HG02852 (cell line): ENCODE results near the gene CCL8.

Source experiments
- ATAC-seq: cut with Tn5 transposase; IDR thresholded peaks from one replicate; pipeline ENCODE4 v1.9.1; 2021; ENCODE audit warnings: mild to moderate bottlenecking, moderate library complexity; ENCODE audit not compliant: unreplicated experiment

Gene CCL8

GRCh38 chr17:34366529-34367107, 47.4 kb downstream of the CCL8 start:
- no peak for ATAC-seq

- ATAC-seq = no peak
These were observed 48.4 kb downstream of the CCL8 start for GRCh38 chr17:34367486-34368195.

- ATAC-seq = no peak
These were observed 49.1 kb downstream of the CCL8 start for GRCh38 chr17:34368196-34368945.

- ATAC-seq = no peak
These were observed 49.8 kb downstream of the CCL8 start for GRCh38 chr17:34368946-34369500.

GRCh38 chr17:34369571-34369970, 50.3 kb downstream of the CCL8 start:
- ATAC-seq = no peak

GRCh38 chr17:34370376-34370996, 51.3 kb downstream of the CCL8 start:
- no peak for ATAC-seq

GRCh38 chr17:34370997-34371395, 51.8 kb downstream of the CCL8 start:
- ATAC-seq = peak; percentile 47
